ENCODE data around the gene ASAP2.

ASAP2 gene

GRCh38 chr2:9443526-9443925 lies 236.9 kb downstream of the ASAP2 start:
- Histone ChIP-seq H3K9me3 (replicated peaks; ENCODE audit: low read length) (no peaks in the 10 kb centered on the region), H3K36me3 (ENCODE audit: insufficient read depth, low read length) (peaks cover 36% of the 10 kb centered on the region), H3K4me3 (ENCODE audit: low read length) (no peak overlapping the region), H3K9ac (ENCODE audit: low read depth, low read length) (no peak overlapping the region), H3K4me2 (ENCODE audit: low read length) (no peak overlapping the region), H3K27me3 (ENCODE audit: control insufficient read depth, insufficient read depth, low read length) (no peaks in the 10 kb centered on the region), H3K4me1 (ENCODE audit: control insufficient read depth, insufficient read depth, low read length) (peaks cover 19% of the 10 kb centered on the region)

GRCh38 chr2:9445089-9445488 lies 238.5 kb downstream of the ASAP2 start:
- peaks cover 12% of the 10 kb centered on the region for H3K4me1 ChIP-seq (ENCODE audit: control insufficient read depth, insufficient read depth, low read length)
- H3K4me2 ChIP-seq (ENCODE audit: low read length): no peak overlapping the region
- no peaks in the 10 kb centered on the region for H3K9me3 ChIP-seq (replicated peaks; ENCODE audit: low read length)
- H3K36me3 ChIP-seq (ENCODE audit: insufficient read depth, low read length): peaks cover 36% of the 10 kb centered on the region
- H3K9ac ChIP-seq (ENCODE audit: low read depth, low read length): no peak overlapping the region
- no peaks in the 10 kb centered on the region for H3K27me3 ChIP-seq (ENCODE audit: control insufficient read depth, insufficient read depth, low read length)
- H3K4me3 ChIP-seq (ENCODE audit: low read length): no peak overlapping the region

GRCh38 chr2:9451231-9451630 lies 244.6 kb downstream of the ASAP2 start:
- Histone ChIP-seq H3K9ac (ENCODE audit: low read depth, low read length) (no peak overlapping the region), H3K4me3 (ENCODE audit: low read length) (no peak overlapping the region), H3K27me3 (ENCODE audit: control insufficient read depth, insufficient read depth, low read length) (no peaks in the 10 kb centered on the region), H3K4me1 (ENCODE audit: control insufficient read depth, insufficient read depth, low read length) (no peaks in the 10 kb centered on the region), H3K36me3 (ENCODE audit: insufficient read depth, low read length) (peaks cover 25% of the 10 kb centered on the region), H3K4me2 (ENCODE audit: low read length) (no peak overlapping the region), H3K9me3 (replicated peaks; ENCODE audit: low read length) (no peaks in the 10 kb centered on the region)

Data from skeletal muscle satellite cell (primary cell).